Bronchus fibroblast of lung (primary cell): Measurements from ENCODE around the gene BEX1. TPM values are rescaled to one million over a fixed set of nuclear protein-coding genes. Genes with fewer than 3 reads are reported as not detected.

ENCODE experiments used
- total RNA-seq: library from RNA; depleted of rRNA; stranded (reverse); fragments of >200 nt; gene quantifications from 2 replicates; pipeline ENCODE4 v1.2.3, GENCODE V29; 2015

The BEX1 gene
- 6.2 and 12.8 TPM in 2 replicates for total RNA-seq

GRCh38 chrX:103063918-103064434, at the start of gene BEX1:
BEX1 (minus strand) TSS chrX:103064171; CDS start chrX:103063274, 897 bp downstream.

GRCh38 chrX:103092942-103093341, 29.0 kb upstream of the BEX1 start, which contains the start of gene NXF3:
NXF3 (minus strand) TSS chrX:103093143; CDS start chrX:103093023, 120 bp downstream.

Other genes with a start within 250 kb of the BEX1 start
- gene RAB40AL, start 126.9 kb downstream of the BEX1 start, total RNA-seq = not detected in 2 replicates
- gene NXF3, start 29.0 kb upstream of the BEX1 start, total RNA-seq = not detected in 2 replicates
- gene BEX4, start 150.9 kb upstream of the BEX1 start, total RNA-seq = 15.0 and 15.6 TPM in 2 replicates
- 62.3 and 90.1 TPM in 2 replicates for gene TCEAL8, start 191.0 kb upstream of the BEX1 start, total RNA-seq
- gene TCEAL5, start 212.6 kb upstream of the BEX1 start, total RNA-seq = not detected in 2 replicates
- gene BEX2, start 246.8 kb upstream of the BEX1 start, total RNA-seq = 0.34 and 0.89 TPM in 2 replicates